ENCODE measurements around the gene ACTL9.

Gene ACTL9

GRCh38 chr19:8655340-8655709 is 43.3 kb downstream of the ACTL9 start:
- TF ChIP-seq CTCF (IDR thresholded peaks at IDR 0.05) (no peak), ZFX (IDR thresholded peaks at IDR 0.05; ENCODE audit: borderline replicate concordance) (no peak)
- no peak overlapping the region for H3K27ac ChIP-seq

- H3K27ac ChIP-seq: no peak overlapping the region
- TF ChIP-seq CTCF (IDR thresholded peaks at IDR 0.05): peak; percentile 97
- TF ChIP-seq ZFX (IDR thresholded peaks at IDR 0.05; ENCODE audit: borderline replicate concordance): no peak
Observed at GRCh38 chr19:8654591-8655339, 43.8 kb downstream of the ACTL9 start.

GRCh38 chr19:8648240-8648639 is 50.4 kb downstream of the ACTL9 start:
- H3K27ac ChIP-seq: no peak overlapping the region
- no peak for TF ChIP-seq CTCF (IDR thresholded peaks at IDR 0.05)
- no peak for TF ChIP-seq ZFX (IDR thresholded peaks at IDR 0.05; ENCODE audit: borderline replicate concordance)
